Upper lobe of right lung (tissue), 1 donor: ENCODE results near the gene CFAP73. TPM values are rescaled to one million over a fixed set of nuclear protein-coding genes. Genes with fewer than 3 reads are reported as not detected.

Experiments
- ATAC-seq: fragments of 200-7000 bp; cut with Tn5 transposase; one replicate; pipeline ENCODE4 v1.9.1; 2020; ENCODE audit warnings: mild to moderate bottlenecking, moderate library complexity
- DNase-seq: peaks from one replicate; pipeline ENCODE4 v3.0.0-alpha.2; 2020
- H3K27ac ChIP-seq: fragments of 200-600 bp; one replicate; pipeline ENCODE4 v1.8.0; 2022
- H3K27me3 ChIP-seq: fragments of 200-600 bp; one replicate; pipeline ENCODE4 v1.8.0; 2022; ENCODE audit warnings: mild to moderate bottlenecking
- H3K36me3 ChIP-seq: fragments of 200-600 bp; one replicate; pipeline ENCODE4 v1.8.0; 2022
- H3K4me1 ChIP-seq: fragments of 200-600 bp; one replicate; pipeline ENCODE4 v1.8.0; 2022
- H3K4me3 ChIP-seq: fragments of 200-600 bp; one replicate; pipeline ENCODE4 v1.8.0; 2022; ENCODE audit warnings: mild to moderate bottlenecking
- H3K9me3 ChIP-seq: fragments of 200-600 bp; one replicate; pipeline ENCODE4 v1.8.0; 2022
- intact Hi-C: fragments of 100-400 bp; cut with DNase I; formaldehyde crosslinking; loops from one replicate; pipeline ENCODE4 v1.11.0; 2022
- total RNA-seq: library from RNA; stranded (reverse); fragmentation: NEBNext Ultra II Directional; extraction: Animal tissue kit (Norgen Biotek cat#: 25700); gene quantifications from one replicate; pipeline ENCODE4 v1.2.1, GENCODE V29; 2021
- TF ChIP-seq, protein P1 (sequence below): fragments of 200-600 bp; IDR thresholded peaks from one replicate; pipeline ENCODE4 v1.8.0; 2022; ENCODE audit warnings: antibody characterized with exemption
- donor health status: DM: no; HTN: yes; CAD: no; lungs with severe emphysema.

CFAP73 gene
- total RNA-seq, 1 donor from 2014 or later: not detected

GRCh38 chr12:113109872-113110599 is 39.5 kb upstream of the CFAP73 start:
- DNase-seq: no peak
- TF ChIP-seq, protein P1, sequence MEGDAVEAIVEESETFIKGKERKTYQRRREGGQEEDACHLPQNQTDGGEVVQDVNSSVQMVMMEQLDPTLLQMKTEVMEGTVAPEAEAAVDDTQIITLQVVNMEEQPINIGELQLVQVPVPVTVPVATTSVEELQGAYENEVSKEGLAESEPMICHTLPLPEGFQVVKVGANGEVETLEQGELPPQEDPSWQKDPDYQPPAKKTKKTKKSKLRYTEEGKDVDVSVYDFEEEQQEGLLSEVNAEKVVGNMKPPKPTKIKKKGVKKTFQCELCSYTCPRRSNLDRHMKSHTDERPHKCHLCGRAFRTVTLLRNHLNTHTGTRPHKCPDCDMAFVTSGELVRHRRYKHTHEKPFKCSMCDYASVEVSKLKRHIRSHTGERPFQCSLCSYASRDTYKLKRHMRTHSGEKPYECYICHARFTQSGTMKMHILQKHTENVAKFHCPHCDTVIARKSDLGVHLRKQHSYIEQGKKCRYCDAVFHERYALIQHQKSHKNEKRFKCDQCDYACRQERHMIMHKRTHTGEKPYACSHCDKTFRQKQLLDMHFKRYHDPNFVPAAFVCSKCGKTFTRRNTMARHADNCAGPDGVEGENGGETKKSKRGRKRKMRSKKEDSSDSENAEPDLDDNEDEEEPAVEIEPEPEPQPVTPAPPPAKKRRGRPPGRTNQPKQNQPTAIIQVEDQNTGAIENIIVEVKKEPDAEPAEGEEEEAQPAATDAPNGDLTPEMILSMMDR: no peak
- no peaks in the 10 kb centered on the region for H3K4me1 ChIP-seq
- H3K36me3 ChIP-seq: no peaks in the 10 kb centered on the region
- H3K27ac ChIP-seq: no peak overlapping the region
- H3K4me3 ChIP-seq: no peak overlapping the region
- intact Hi-C loops: no loop called here
- no peaks in the 10 kb centered on the region for H3K9me3 ChIP-seq
- peaks cover 5% of the 10 kb centered on the region for H3K27me3 ChIP-seq
- ATAC-seq: no peak

DNA sequence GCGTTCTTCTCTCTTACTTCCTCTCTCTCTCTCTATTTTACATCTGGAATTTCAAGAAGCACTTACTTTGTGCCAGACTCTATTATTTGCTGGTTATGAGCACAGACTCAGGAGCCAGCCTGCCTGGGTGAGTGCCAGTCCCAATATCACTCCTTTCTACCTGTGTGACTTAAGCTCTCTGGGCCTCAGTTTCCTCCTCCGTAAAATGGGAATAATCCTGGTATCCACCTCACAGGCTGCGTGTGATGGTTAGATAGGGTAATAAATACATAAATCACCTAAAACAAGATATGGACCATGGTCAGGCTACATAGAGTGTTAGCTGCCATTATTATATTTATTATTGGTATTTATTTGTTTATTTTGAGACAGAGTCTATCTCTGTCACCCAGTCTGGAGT is 38.3 kb upstream of the CFAP73 start:
- no peak overlapping the region for H3K27ac ChIP-seq
- peaks cover 5% of the 10 kb centered on the region for H3K27me3 ChIP-seq
- H3K9me3 ChIP-seq: no peaks in the 10 kb centered on the region
- DNase-seq (no peak), ATAC-seq (no peak)
- H3K4me1 ChIP-seq: no peaks in the 10 kb centered on the region
- H3K36me3 ChIP-seq: no peaks in the 10 kb centered on the region
- intact Hi-C loops: no loop called here
- TF ChIP-seq, protein P1: no peak
- H3K4me3 ChIP-seq: no peak overlapping the region

DNA sequence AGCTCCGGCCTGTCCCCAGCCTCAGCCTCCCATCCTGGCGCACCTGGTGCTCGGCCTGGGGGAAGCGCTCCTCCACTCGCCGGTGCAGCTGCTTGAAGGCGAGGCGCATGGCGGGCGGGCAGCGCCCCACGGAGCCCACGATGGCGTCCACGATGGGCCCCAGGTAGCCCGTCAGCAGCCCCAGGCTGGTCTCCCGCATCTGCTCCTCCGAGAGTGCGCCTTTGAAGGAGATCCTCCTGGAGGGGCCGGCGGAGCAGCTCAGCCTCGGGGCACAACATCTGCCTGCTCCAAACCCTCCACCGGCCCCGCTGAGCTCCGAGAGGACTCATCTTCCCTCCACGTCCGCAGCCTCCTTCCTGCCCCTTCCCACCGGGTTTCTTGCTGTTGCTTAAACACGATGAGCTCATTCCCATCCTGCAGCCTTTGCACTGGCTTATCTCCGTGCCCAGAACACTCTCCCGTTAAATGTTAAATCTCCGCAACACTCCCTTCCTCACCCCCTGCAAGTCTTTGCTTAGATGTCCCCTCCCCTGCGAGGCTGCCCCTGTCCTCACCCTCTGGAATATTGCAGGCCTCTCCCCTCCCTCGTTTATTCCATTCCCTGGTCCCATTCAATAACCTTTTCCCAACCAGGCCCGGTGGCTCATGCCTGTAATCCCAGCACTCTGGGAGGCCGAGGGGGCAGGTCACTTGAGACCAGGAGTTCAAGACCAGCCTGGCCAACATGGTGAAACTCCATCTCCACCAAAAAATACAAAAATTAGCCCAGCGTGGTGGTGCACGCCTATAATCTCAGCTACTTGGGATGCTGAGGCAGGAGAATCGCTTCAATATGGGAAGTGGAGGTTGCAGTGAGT is 37.3 kb upstream of the CFAP73 start:
- Histone ChIP-seq H3K4me3 (no peak overlapping the region), H3K27me3 (peaks cover 5% of the 10 kb centered on the region), H3K27ac (no peak overlapping the region), H3K9me3 (no peaks in the 10 kb centered on the region), H3K4me1 (no peaks in the 10 kb centered on the region), H3K36me3 (no peaks in the 10 kb centered on the region)
- intact Hi-C loops: no loop called here
- DNase-seq (no peak), ATAC-seq (no peak)
- TF ChIP-seq, protein P1: no peak

DNA sequence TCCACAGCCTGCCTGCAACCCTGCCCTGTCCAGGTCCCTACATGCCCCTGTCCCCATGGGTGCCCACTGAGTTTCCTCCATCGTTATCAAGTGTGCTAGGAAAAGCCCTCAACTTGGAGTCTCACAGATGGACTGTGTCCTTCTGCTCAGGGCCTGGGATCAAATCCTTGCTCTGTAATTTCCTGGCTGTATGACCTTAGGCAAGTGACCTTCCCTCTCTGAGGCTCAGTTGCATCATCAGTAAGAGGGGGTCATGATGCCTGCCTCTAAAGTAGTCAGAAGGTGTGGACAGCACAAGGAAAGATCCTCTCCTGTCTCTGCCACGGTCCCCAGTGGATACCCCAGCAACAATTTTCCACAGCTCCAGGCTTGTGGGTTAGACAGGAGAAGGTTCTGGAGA is 36.1 kb upstream of the CFAP73 start:
- Histone ChIP-seq H3K27ac (no peak overlapping the region), H3K36me3 (no peaks in the 10 kb centered on the region), H3K4me3 (no peak overlapping the region), H3K27me3 (peaks cover 5% of the 10 kb centered on the region), H3K4me1 (no peaks in the 10 kb centered on the region), H3K9me3 (no peaks in the 10 kb centered on the region)
- ATAC-seq (no peak), DNase-seq (no peak)
- intact Hi-C loops: no loop called here
- TF ChIP-seq, protein P1: no peak

GRCh38 chr12:113114447-113115178 is 34.9 kb upstream of the CFAP73 start:
- intact Hi-C loops: no loop called here
- Histone ChIP-seq H3K4me3 (no peak overlapping the region), H3K27ac (no peak overlapping the region), H3K4me1 (no peaks in the 10 kb centered on the region), H3K36me3 (no peaks in the 10 kb centered on the region), H3K9me3 (no peaks in the 10 kb centered on the region), H3K27me3 (peaks cover 5% of the 10 kb centered on the region)
- ATAC-seq: no peak
- no peak for DNase-seq
- TF ChIP-seq, protein P1: no peak
